ENCODE measurements around the gene SOCS7. TPM values are rescaled to one million over a fixed set of nuclear protein-coding genes. Genes with fewer than 3 reads are reported as not detected.

Gene SOCS7
- total and polyA plus RNA-seq, 2 of the 4 experiments (the other 2 are of a cell fraction) = 6.5 to 6.8 TPM

GRCh38 chr17:38410201-38410600 lies 58.6 kb downstream of the SOCS7 start:
- BruUV-seq (replicated peaks) = no TSS peak
- no peak for TF ChIP-seq POLR2A (IDR thresholded peaks at IDR 0.05; ENCODE audit: low read depth, low read length)
- no peak for TF ChIP-seq CTCF (conservative IDR thresholded peaks at IDR 0.05; ENCODE audit: low read depth, low read length)
- WGBS, 2 experiments (ENCODE audit: extremely low coverage in 2 of 2, insufficient read length in 1 of 2) = 67% methylated on average over 1 of the region's 1 CpG; no CpG with 5 or more reads in 1 of the 2 experiments

More at GRCh38 chr17:38410201-38410600, 58.6 kb downstream of the SOCS7 start:
- no peak overlapping the region for H2BK15ac ChIP-seq (ENCODE audit: low read depth, low read length)
- no peak overlapping the region for H2BK20ac ChIP-seq (ENCODE audit: low read depth, low read length)
- no peak overlapping the region for H4K8ac ChIP-seq (ENCODE audit: low read depth in 2 of 2, low read length in 2 of 2)
- DNase-seq (no peak), ATAC-seq (ENCODE audit: low read depth) (no peak)
- H3K14ac ChIP-seq (replicated peaks; ENCODE audit: low read depth, low read length) = no peak overlapping the region
- no peak overlapping the region for H3K23ac ChIP-seq (ENCODE audit: low read depth, low read length)
- no peak overlapping the region for H3K9ac ChIP-seq (ENCODE audit: low read depth, low read length)
- no peak overlapping the region for H2AFZ ChIP-seq (replicated peaks; ENCODE audit: low read length, poor library complexity)
- dilution Hi-C loops (cut with HindIII; ENCODE audit: low sequenced_read_pairs, unreplicated experiment) (no loop called here), intact Hi-C loops (cut with micrococcal nuclease) (no loop called here), in situ Hi-C loops (cut with MboI; ENCODE audit: low sequenced_read_pairs) (no loop called here)
- POLR2A ChIA-PET (ENCODE audit: unreplicated experiment) = no interaction called here
- H3K27ac ChIP-seq (ENCODE audit: insufficient read depth, low read length) = no peak overlapping the region
- no peak overlapping the region for H4K5ac ChIP-seq (ENCODE audit: low read depth, low read length)
- no peak overlapping the region for H3K4me2 ChIP-seq (ENCODE audit: low read depth, low read length)
- no peak overlapping the region for H2BK5ac ChIP-seq (ENCODE audit: low read depth, low read length, poor library complexity, severe bottlenecking)
- no peaks in the 10 kb centered on the region for H3K9me3 ChIP-seq (ENCODE audit: control insufficient read depth, insufficient read depth, low read length)
- H4K20me1 ChIP-seq (ENCODE audit: insufficient read depth, low read length) = no peaks in the 10 kb centered on the region
- no peak overlapping the region for H2AK5ac ChIP-seq (ENCODE audit: low read depth, low read length)
- H3K36me3 ChIP-seq (ENCODE audit: control insufficient read depth, insufficient read depth, low read length) = no peaks in the 10 kb centered on the region
- H3K18ac ChIP-seq (ENCODE audit: low read depth, low read length) = no peak overlapping the region
- H3K79me1 ChIP-seq (ENCODE audit: low read depth in 1 of 2, low read length in 2 of 2) = no peaks in the 10 kb centered on the region; a peak in 1 of 4 replicates
- H4K91ac ChIP-seq (ENCODE audit: insufficient read depth, low read depth, low read length) = no peak overlapping the region
- peaks cover 10% of the 10 kb centered on the region for H3K27me3 ChIP-seq (ENCODE audit: control insufficient read depth, insufficient read depth, low read length)
- H2AK9ac ChIP-seq (replicated peaks; ENCODE audit: low read depth, low read length, poor library complexity) = peak overlapping the region; percentile 24
- peaks cover 4% of the 10 kb centered on the region for H3K4me1 ChIP-seq (ENCODE audit: control insufficient read depth, insufficient read depth, low read length)
- no peak overlapping the region for H3K4ac ChIP-seq (ENCODE audit: low read depth, low read length)
- H2BK120ac ChIP-seq (ENCODE audit: low read depth, low read length) = no peak overlapping the region
- CTCF ChIA-PET = no interaction called here
- no peaks in the 10 kb centered on the region for H3K9me1 ChIP-seq (ENCODE audit: insufficient read depth, low read length)
- no peak overlapping the region for H3K4me3 ChIP-seq (ENCODE audit: insufficient read depth, low read depth, low read length)
- H3K56ac ChIP-seq (ENCODE audit: extremely low read depth, insufficient read depth, low read length) = no peak overlapping the region
